Naive thymus-derived CD8-positive, alpha-beta T cell (primary cell): ENCODE measurements around the gene LASP1NB.
"Not testable (repeated sequence)": the region's sequence is repeated elsewhere in the genome, so short reads cannot be mapped to it uniquely, and the experiment has no call there.

Experiments used
- ATAC-seq, 2 donors: fragments of 150-1000 bp; cut with Tn5 transposase in 1 of 2; sonication (Bioruptor Pico), chemical (Tn5 transposase) in 1 of 2; 1 replicate in 1 of 2; 2 replicates in 1 of 2; pipeline ENCODE4 v1.10.0; 2021; ENCODE audit warnings: mild to moderate bottlenecking in 2 of 2, moderate library complexity in 2 of 2
- POLR2A ChIA-PET: fragments of 350-600 bp; sonication (Branson Sonifier 250); formaldehyde crosslinking; loops from one replicate; lab custom pipeline; 2021; ENCODE audit warnings: antibody characterized with exemption; lab: Charles Lee
- DNase-seq, 10 donors: peaks; one replicate each; pipeline versions ENCODE4 v3.0.0 to v3.0.0-alpha.2; 2020 to 2022
- H3K27ac Mint-ChIP-seq, 10 donors: one replicate each; pipeline ENCODE4 v1.8.0; 2020 to 2022; ENCODE audit warnings: mild to moderate bottlenecking in 10 of 10, mixed read lengths in 10 of 10, moderate library complexity in 4 of 10, inconsistent platforms in 1 of 10
- H3K27me3 Mint-ChIP-seq, 5 donors: one replicate each; pipeline ENCODE4 v1.8.0; 2021 to 2022; ENCODE audit warnings: mixed read lengths in 5 of 5
- H3K36me3 Mint-ChIP-seq, 3 donors: one replicate each; pipeline ENCODE4 v1.8.0; 2020 to 2022; ENCODE audit warnings: mixed read lengths in 3 of 3, mild to moderate bottlenecking in 2 of 3, inconsistent platforms in 1 of 3
- H3K4me1 Mint-ChIP-seq, 4 donors: one replicate each; pipeline ENCODE4 v1.8.0; 2021 to 2022; ENCODE audit warnings: mixed read lengths in 4 of 4
- H3K4me3 Mint-ChIP-seq, 10 donors: one replicate each; pipeline ENCODE4 v1.8.0; 2020 to 2022; ENCODE audit warnings: mild to moderate bottlenecking in 10 of 10, mixed read lengths in 10 of 10, moderate library complexity in 6 of 10, inconsistent platforms in 1 of 10
- H3K9me3 Mint-ChIP-seq, 9 donors: one replicate each; pipeline ENCODE4 v1.8.0; 2020 to 2022; ENCODE audit warnings: mixed read lengths in 9 of 9, mild to moderate bottlenecking in 3 of 9, inconsistent platforms in 1 of 9, moderate library complexity in 1 of 9

Gene LASP1NB

DNA sequence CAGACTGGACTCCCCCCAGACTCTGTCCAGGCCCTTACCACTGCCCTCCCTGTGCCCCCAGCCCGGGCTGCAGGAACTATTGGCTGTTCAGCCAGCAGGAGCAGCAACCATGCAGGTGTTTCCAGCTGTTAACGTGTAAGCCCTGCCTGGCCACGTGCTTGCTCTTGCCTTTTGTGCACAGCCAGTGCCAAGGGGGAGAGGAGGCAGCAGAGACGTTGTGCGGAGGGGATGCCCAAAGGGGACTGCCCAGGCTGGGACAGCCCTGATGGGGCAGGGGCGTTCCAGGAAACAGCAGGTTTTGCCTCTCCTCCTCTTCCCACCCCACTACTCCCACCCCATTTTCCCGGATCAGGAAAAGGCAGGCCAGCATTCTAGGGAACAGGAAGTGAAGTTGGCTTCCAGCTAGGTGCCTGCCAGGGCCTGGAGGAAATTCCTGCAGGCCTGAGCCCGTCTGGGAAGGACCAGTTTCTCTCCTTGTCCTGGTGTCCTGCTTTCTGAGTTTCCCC, 16.7 kb upstream of the LASP1NB start:
- no peaks in the 10 kb centered on the region for H3K27me3 Mint-ChIP-seq
- peaks cover 0 to 55% (median 10%) of the 10 kb centered on the region in 3 donors for H3K36me3 Mint-ChIP-seq

DNA sequence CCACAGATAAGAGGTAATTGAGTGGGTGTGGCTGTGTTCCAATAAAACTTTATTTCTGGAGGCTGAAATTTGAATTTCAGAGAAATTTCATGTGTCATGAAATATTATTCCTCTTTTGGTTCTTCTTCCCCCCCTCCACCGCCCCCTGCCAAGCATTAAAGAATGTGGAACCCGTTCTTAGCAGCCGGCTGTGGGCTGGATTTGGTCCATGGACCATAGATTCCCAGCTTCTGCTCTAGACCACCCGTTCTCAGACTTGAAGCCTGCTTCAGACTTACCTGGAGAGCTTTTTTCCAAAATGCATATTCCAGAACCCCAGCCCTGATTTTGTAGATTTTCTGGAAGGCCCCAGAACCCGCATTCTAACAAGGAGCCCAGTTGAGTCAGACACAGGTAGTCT, 15.1 kb upstream of the LASP1NB start:
- no peaks in the 10 kb centered on the region for H3K9me3 Mint-ChIP-seq
- peaks cover 0 to 56% (median 4%) of the 10 kb centered on the region in 3 donors for H3K36me3 Mint-ChIP-seq
- H3K27me3 Mint-ChIP-seq: no peaks in the 10 kb centered on the region
- POLR2A ChIA-PET: interaction anchor here (0.7 to 1.6 kb wide), 2 partner anchors 12 to 17 kb away, joined by 4 read pairs; no protein-coding TSS in a partner anchor
- H3K4me3 Mint-ChIP-seq: no peak overlapping the region
- H3K27ac Mint-ChIP-seq: peak overlapping the region in 5 of 10 donors; percentile 49 to 73 (median 67)
- H3K4me1 Mint-ChIP-seq: peaks cover 18 to 73% (median 42%) of the 10 kb centered on the region in 4 donors
- no peak for DNase-seq
- ATAC-seq: no peak

More for the DNA sequence above, 16.7 kb upstream of the LASP1NB start:
- POLR2A ChIA-PET: interaction anchor here (1.6 kb wide), 1 partner anchor 10 kb away, joined by 4 read pairs; no protein-coding TSS in a partner anchor
- H3K9me3 Mint-ChIP-seq: no peaks in the 10 kb centered on the region
- no peak overlapping the region for H3K4me3 Mint-ChIP-seq
- peaks cover 15 to 63% (median 38%) of the 10 kb centered on the region in 4 donors for H3K4me1 Mint-ChIP-seq
- DNase-seq (no peak), ATAC-seq (no peak)
- H3K27ac Mint-ChIP-seq: peak overlapping the region in 7 of 10 donors; percentile 18 to 79 (median 63)

DNA sequence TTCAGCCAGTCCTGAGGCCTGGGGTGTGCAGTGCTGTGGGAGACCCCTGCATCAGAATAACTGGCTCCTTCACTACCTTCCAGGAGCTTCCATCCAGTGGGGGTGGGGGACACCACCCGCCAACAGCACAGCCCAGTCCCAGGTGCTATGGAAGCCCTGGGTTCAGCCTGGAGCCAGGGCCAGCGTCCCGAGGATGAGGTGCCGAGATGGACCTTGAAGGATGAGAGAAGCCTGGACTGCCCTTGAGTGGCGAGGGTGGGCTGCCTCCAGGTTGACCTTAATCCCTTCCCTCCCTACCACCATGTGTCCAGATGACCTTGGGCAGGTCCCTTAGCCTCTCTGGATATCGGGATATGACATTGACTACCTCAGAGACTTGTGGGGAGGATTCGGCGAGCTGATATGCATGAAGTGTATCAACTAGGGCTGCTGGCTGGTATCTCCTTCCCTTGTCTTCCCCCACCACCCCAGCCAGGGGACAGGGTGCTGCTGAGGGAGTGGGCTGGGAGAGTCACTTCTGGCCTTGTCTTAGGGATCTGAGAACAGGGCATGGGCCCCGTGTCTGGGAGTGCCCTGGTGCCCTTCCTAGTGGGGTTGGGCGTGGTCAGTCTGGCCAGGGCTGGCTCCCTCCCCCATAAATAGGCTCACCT, 14.2 kb upstream of the LASP1NB start:
- no peaks in the 10 kb centered on the region for H3K9me3 Mint-ChIP-seq
- no peak overlapping the region for H3K4me3 Mint-ChIP-seq
- DNase-seq: no peak
- no peak for ATAC-seq
- H3K36me3 Mint-ChIP-seq: peaks cover 0 to 61% (median 5%) of the 10 kb centered on the region in 3 donors
- POLR2A ChIA-PET: interaction anchor here (0.6 to 1.0 kb wide), 4 partner anchors 14 to 315 kb away, joined by 3 to 4 read pairs (median 3); partner anchors contain the start of gene LASP1NB
- H3K4me1 Mint-ChIP-seq: peaks cover 17 to 70% (median 38%) of the 10 kb centered on the region in 4 donors
- peak overlapping the region in 4 of 10 donors; percentile 24 to 68 (median 49) for H3K27ac Mint-ChIP-seq
- no peaks in the 10 kb centered on the region for H3K27me3 Mint-ChIP-seq

DNA sequence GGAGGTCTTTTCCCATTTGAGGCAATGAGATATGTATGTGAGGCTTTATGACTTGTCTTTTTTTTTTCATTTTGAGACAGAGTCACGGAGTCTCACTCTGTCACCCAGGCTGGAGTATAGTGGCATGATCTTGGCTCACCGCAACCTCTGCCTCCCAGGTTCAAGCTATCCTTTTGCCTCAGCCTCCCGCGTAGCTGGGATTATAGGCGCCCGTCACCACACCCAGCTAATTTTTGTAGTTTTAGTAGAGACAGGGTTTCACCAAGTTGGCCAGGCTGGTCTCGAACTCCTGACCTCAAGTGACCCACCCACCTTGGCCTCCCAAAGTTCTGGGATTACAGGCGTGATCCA, 13.7 kb upstream of the LASP1NB start:
- POLR2A ChIA-PET: interaction anchor here (0.6 to 1.0 kb wide), 3 partner anchors 10 to 315 kb away, joined by 3 to 4 read pairs (median 3); partner anchors contain the start of gene LASP1NB
- peaks cover 0 to 66% (median 5%) of the 10 kb centered on the region in 3 donors for H3K36me3 Mint-ChIP-seq
- not testable (repeated sequence) for H3K4me3 Mint-ChIP-seq

DNA sequence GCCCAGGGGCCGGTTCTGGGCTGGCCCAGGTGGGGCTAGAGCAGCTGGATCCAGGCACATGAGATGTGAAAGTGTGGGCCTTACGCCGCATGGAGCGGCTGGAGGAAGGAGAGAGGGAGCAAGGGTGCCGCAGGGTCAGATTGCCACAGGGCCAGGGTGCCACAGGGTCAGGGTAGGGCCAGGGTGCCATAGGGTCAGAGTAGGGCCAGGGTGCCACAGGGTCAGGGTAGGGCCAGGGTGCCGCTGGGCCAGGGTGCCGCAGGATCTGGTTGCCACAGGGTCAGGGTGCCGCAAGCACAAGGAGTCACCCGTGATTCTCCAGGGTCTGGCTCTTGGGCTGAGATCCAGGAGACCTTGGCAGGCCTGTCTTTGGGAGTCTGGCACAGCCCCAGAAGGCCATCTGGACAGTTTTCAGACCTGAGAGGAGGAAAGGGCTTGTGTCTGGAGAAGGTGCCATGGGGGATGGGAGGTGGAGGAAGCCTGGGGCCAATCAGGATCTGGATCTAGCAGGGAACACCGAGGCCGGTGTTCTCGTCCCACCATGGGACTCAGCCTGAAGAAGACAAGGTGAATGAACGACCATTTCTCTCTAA, 13.1 kb upstream of the LASP1NB start:
- no peaks in the 10 kb centered on the region for H3K27me3 Mint-ChIP-seq
- H3K9me3 Mint-ChIP-seq: no peaks in the 10 kb centered on the region
- H3K36me3 Mint-ChIP-seq: peaks cover 0 to 70% (median 5%) of the 10 kb centered on the region in 3 donors
- ATAC-seq (no peak), DNase-seq (no peak)
- POLR2A ChIA-PET: interaction anchor here (0.6 to 1.8 kb wide), 4 partner anchors 11 to 314 kb away, joined by 3 to 5 read pairs (median 4); partner anchors contain the start of gene LASP1NB
- peaks cover 20 to 69% (median 39%) of the 10 kb centered on the region in 4 donors for H3K4me1 Mint-ChIP-seq
- peak overlapping the region; percentile 40 to 90 (median 68) for H3K27ac Mint-ChIP-seq
- H3K4me3 Mint-ChIP-seq: no peak overlapping the region

More for the DNA sequence above, 13.7 kb upstream of the LASP1NB start:
- H3K27ac Mint-ChIP-seq: peak overlapping the region in 5 of 10 donors; percentile 68 to 90 (median 80)
- DNase-seq, H3K9me3 Mint-ChIP-seq, H3K27me3 Mint-ChIP-seq, ATAC-seq: not testable (repeated sequence)
- H3K4me1 Mint-ChIP-seq: peaks cover 18 to 69% (median 37%) of the 10 kb centered on the region in 4 donors

DNA sequence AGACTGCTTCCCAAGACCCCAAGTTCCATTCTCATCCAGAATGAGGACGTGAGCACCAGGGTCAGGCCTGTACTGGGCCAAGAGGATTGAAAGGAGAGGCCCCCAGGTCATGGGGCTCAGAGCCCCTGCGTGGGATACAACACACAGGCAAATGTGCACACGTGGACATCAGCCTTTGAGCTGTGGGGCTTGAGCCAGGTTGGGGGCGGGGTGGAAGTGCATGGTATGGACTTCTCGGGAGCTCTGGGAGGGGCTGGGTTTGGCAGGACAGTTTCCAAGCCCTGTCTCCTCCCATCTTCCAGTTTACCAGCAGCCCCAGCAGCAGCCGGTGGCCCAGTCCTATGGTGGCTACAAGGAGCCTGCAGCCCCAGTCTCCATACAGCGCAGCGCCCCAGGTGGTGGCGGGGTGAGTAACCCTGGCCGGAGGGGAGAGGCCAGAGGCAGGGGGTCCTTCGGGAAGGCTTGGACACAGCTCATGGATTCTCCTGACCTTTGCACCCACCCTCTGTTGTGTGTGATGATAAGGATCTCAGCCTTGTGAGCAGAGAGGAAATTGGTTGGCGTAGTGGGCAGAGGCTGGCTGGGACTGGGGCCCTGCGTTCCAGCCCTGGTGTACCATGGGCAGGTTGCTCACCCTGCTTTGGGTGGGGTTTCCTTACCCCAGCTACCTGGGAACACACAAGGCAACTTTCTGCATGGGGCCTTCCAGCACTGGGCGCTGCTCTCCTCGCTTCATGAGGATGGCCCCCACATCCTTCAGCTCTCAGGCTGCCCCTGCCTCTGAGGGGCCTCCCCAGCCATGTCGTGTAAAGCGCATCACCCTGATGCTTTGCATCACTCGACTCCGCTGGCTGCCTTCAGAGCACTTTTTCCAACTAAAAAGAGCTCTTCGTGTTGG, 10.4 kb upstream of the LASP1NB start:
- H3K27ac Mint-ChIP-seq: peak overlapping the region in 7 of 10 donors; percentile 9 to 92 (median 74)
- no peak for ATAC-seq
- DNase-seq: no peak
- H3K9me3 Mint-ChIP-seq: no peaks in the 10 kb centered on the region
- peaks cover 17 to 54% (median 26%) of the 10 kb centered on the region in 4 donors for H3K4me1 Mint-ChIP-seq
- no peaks in the 10 kb centered on the region for H3K27me3 Mint-ChIP-seq
- POLR2A ChIA-PET: interaction anchor here (0.7 to 1.6 kb wide), 2 partner anchors 45 to 61 kb away, joined by 3 to 4 read pairs; partner anchors contain the start of genes LASP1 and RPL23
- peaks cover 0 to 85% (median 12%) of the 10 kb centered on the region in 3 donors for H3K36me3 Mint-ChIP-seq
- no peak overlapping the region for H3K4me3 Mint-ChIP-seq

DNA sequence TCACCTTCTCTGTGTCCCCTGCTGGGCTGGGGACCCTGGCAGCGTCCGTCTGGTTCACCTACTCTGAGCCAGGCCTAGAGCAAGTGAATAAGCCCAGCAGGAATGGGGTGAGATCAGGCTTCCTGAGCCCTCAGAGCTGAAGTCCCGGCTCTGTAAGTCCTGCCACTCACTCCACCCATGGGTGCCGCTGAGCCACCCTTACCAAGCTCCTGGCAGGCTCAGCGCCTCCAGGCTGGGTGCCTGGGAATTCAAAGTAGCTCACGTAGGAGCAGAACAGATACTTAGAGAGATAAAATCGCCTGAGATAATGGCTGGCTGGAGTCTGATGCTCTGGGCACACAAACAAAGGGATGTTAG, 9.8 kb upstream of the LASP1NB start:
- Mint-ChIP-seq H3K27ac (peak overlapping the region in 4 of 10 donors; percentile 21 to 86 (median 68)), H3K36me3 (peaks cover 0 to 84% (median 12%) of the 10 kb centered on the region in 3 donors), H3K4me3 (no peak overlapping the region), H3K4me1 (peaks cover 21 to 55% (median 27%) of the 10 kb centered on the region in 4 donors), H3K27me3 (no peaks in the 10 kb centered on the region), H3K9me3 (no peaks in the 10 kb centered on the region)
- no peak for DNase-seq
- POLR2A ChIA-PET: interaction anchor here (1.6 kb wide), 1 partner anchor 62 kb away, joined by 3 read pairs; the partner anchor contains the start of gene RPL23
- no peak for ATAC-seq

DNA sequence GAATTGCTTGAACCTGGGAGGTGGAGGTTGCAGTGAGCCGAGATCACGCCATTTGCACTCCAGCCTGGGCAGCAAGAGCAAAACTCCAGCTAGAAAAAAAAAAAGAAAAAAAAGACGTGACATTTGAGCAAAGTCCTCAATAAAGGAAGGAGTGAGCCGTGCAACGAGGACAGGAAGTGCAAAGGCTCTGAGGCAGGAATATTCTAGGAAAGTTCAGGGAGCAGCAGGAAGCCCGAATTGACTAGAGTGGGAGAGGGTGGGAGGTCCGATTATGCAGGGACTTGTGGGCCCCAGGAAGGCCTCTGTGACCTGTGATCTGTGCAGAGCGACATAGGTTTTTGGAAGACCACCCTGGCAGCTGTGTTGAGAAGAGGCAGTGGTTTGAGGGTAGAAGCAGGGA, 8.6 kb upstream of the LASP1NB start:
- POLR2A ChIA-PET: interaction anchor here (0.6 to 1.0 kb wide), 3 partner anchors 30 to 98 kb away, joined by 3 to 4 read pairs (median 3); partner anchors contain the start of gene LASP1
- Mint-ChIP-seq H3K36me3 (peaks cover 0 to 81% (median 12%) of the 10 kb centered on the region in 3 donors), H3K4me3 (no peak overlapping the region), H3K27me3 (no peaks in the 10 kb centered on the region), H3K27ac (peak overlapping the region in 9 of 10 donors; percentile 13 to 93 (median 79)), H3K4me1 (peaks cover 23 to 50% (median 30%) of the 10 kb centered on the region in 4 donors), H3K9me3 (no peaks in the 10 kb centered on the region)
- ATAC-seq: no peak
- no peak for DNase-seq

DNA sequence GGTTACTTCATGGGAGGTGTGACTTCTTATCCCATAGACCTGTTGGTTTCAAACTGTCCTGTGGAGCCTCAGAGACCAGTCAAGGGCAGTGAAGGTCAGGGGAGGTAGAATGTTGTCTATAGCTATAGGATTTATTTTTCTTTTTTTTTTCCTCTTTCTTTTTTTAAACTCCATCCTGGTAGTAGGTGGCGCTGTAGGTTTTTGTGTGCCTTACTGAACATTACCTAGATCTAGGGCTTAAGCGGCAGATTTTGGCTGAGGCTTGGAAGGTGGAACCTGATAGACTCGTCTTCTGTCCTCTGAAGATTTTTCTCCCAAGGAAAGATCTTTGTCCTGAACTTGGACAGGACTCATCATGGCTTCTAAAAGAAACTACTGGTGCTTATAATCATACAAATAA, 8.2 kb upstream of the LASP1NB start:
- Mint-ChIP-seq H3K36me3 (peaks cover 0 to 81% (median 12%) of the 10 kb centered on the region in 3 donors), H3K4me3 (no peak overlapping the region), H3K4me1 (peaks cover 24 to 49% (median 32%) of the 10 kb centered on the region in 4 donors), H3K9me3 (no peaks in the 10 kb centered on the region), H3K27me3 (no peaks in the 10 kb centered on the region), H3K27ac (peak overlapping the region in 9 of 10 donors; percentile 52 to 93 (median 79))
- POLR2A ChIA-PET: interaction anchor here (1.0 kb wide), 3 partner anchors 24 to 48 kb away, joined by 3 to 4 read pairs (median 3); partner anchors contain the start of gene LASP1
- DNase-seq (no peak), ATAC-seq (no peak)

DNA sequence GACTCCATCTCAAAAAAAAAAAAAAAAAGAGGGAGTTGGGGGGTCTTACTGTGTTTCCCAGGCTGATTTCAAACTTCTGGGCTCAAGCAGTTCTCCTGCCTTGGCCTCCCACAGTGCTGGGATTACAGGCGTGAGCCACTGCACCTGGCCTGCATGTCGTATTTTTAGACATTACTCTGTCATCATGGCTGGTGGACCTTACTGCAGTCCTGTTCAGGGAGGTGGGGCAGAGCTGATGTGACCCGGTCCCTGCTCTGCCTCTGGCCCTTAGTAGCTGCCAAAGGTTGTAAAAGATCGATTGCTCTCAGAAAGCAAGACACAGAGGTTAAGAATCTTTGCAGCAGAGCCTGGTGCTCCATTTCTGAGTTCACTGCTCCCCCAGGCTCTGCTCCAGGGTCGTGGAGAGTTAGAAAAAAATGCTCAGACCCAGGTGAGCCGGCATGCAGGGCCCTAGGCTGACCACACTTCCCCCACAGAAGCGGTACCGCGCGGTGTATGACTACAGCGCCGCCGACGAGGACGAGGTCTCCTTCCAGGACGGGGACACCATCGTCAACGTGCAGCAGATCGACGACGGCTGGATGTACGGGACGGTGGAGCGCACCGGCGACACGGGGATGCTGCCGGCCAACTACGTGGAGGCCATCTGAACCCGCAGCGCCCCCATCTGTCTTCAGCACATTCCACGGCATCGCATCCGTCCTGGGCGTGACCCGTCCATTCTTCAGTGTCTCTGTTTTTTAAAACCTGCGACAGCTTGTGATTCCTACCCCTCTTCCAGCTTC, 7.1 kb upstream of the LASP1NB start:
- Mint-ChIP-seq H3K27ac (peak overlapping the region in 6 of 10 donors; percentile 8 to 80 (median 56)), H3K36me3 (peaks cover 0 to 78% (median 12%) of the 10 kb centered on the region in 3 donors), H3K9me3 (no peaks in the 10 kb centered on the region), H3K27me3 (no peaks in the 10 kb centered on the region), H3K4me3 (no peak overlapping the region), H3K4me1 (peaks cover 23 to 44% (median 26%) of the 10 kb centered on the region in 4 donors)
- DNase-seq: no peak
- ATAC-seq: no peak
- POLR2A ChIA-PET: interaction anchor here (0.6 to 1.2 kb wide), 4 partner anchors 14 to 68 kb away, joined by 3 to 4 read pairs (median 4); no protein-coding TSS in a partner anchor

DNA sequence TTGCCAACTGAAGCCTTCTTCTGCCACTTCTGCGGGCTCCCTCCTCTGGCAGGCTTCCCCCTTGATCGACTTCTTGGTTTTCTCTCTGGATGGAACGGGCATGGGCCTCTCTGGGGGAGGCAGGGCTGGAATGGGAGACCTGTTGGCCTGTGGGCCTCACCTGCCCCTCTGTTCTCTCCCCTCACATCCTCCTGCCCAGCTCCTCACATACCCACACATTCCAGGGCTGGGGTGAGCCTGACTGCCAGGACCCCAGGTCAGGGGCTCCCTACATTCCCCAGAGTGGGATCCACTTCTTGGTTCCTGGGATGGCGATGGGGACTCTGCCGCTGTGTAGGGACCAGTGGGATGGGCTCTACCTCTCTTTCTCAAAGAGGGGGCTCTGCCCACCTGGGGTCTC, 6.5 kb upstream of the LASP1NB start:
- no peak for DNase-seq
- Mint-ChIP-seq H3K9me3 (no peaks in the 10 kb centered on the region), H3K4me3 (no peak overlapping the region), H3K27ac (peak overlapping the region in 7 of 10 donors; percentile 10 to 80 (median 40)), H3K27me3 (no peaks in the 10 kb centered on the region), H3K4me1 (peaks cover 22 to 45% (median 26%) of the 10 kb centered on the region in 4 donors), H3K36me3 (peaks cover 0 to 72% (median 12%) of the 10 kb centered on the region in 3 donors)
- POLR2A ChIA-PET: interaction anchor here (0.6 to 1.3 kb wide), 4 partner anchors 13 to 68 kb away, joined by 3 to 4 read pairs (median 3); partner anchors contain the start of gene LASP1
- ATAC-seq: no peak
